Upper lobe of left lung (tissue), 6 donors: Measurements from ENCODE around the gene TMTC1. TPM values are rescaled to one million over a fixed set of nuclear protein-coding genes. Genes with fewer than 3 reads are reported as not detected.

Experiments used
- ATAC-seq, 2 donors: fragments of 200-7000 bp; cut with Tn5 transposase; one replicate each; pipeline ENCODE4 v1.9.1; 2022; ENCODE audit warnings: mild to moderate bottlenecking in 2 of 2, moderate library complexity in 2 of 2; ENCODE audit not compliant: low FRiP score in 2 of 2
- DNase-seq, 2 donors: peaks; one replicate each; pipeline ENCODE4 v3.0.0-alpha.2; 2019 to 2020
- H3K27ac ChIP-seq, 4 donors: fragments of 200-600 bp; sonication (generic); one replicate each; pipeline ENCODE4 v1.5.1; 2016 to 2019
- H3K27me3 ChIP-seq, 4 donors: fragments of 200-600 bp; sonication (generic); one replicate each; pipeline ENCODE4 v1.5.1; 2017 to 2019
- H3K36me3 ChIP-seq, 4 donors: fragments of 200-600 bp; sonication (generic); one replicate each; pipeline ENCODE4 v1.5.1; 2016 to 2019
- H3K4me1 ChIP-seq, 4 donors: fragments of 200-600 bp; sonication (generic); one replicate each; pipeline ENCODE4 v1.5.1; 2018 to 2019
- H3K4me3 ChIP-seq, 4 donors: fragments of 200-600 bp; sonication (generic); one replicate each; pipeline ENCODE4 v1.5.1; 2017 to 2019; ENCODE audit warnings: mild to moderate bottlenecking in 2 of 4, moderate library complexity in 1 of 4
- H3K9me3 ChIP-seq, 4 donors: fragments of 200-600 bp; sonication (generic); one replicate each; pipeline ENCODE4 v1.5.1; 2018 to 2019
- EP300 ChIP-seq, 4 donors: sonication (generic); formaldehyde crosslinking; IDR thresholded peaks; one replicate each; pipeline ENCODE4 v1.5.1; 2017; ENCODE audit warnings: antibody characterized with exemption in 4 of 4, control low read depth in 2 of 4
- POLR2A ChIP-seq, 4 donors: fragments of 450-650 bp; IDR thresholded peaks; one replicate each; pipeline ENCODE4 v1.5.1; 2016 to 2017; ENCODE audit warnings: antibody characterized with exemption in 4 of 4, mild to moderate bottlenecking in 2 of 4
- POLR2AphosphoS5 ChIP-seq, 2 donors: sonication (generic); formaldehyde crosslinking; IDR thresholded peaks; one replicate each; pipeline ENCODE4 v1.5.1; 2017; ENCODE audit warnings: antibody characterized with exemption in 2 of 2
- WGBS, 2 donors: methylation state at CpG; one replicate each; pipeline ENCODE4 v1.1.5; 2017 to 2018; 5-methylcytosine and 5-hydroxymethylcytosine counted together
- total RNA-seq, 6 donors: library from RNA; depleted of rRNA in 4 of 6; stranded (reverse); fragments of >200 nt in 4 of 6; gene quantifications; one replicate each; pipeline versions ENCODE4 v1.1.0 to v1.2.1, GENCODE V29; 2016 to 2021
- TF ChIP-seq, protein P1 (sequence below), 6 experiments: fragments of 450-650 bp in 4 of 6; fragments of 200-600 bp in 2 of 6; sonication (generic) in 2 of 6; IDR thresholded peaks; one replicate each; pipeline ENCODE4 v1.5.1; 2016 to 2019; ENCODE audit warnings: antibody characterized with exemption in 6 of 6
- donor health status: DM: no; HTN: no; CAD: no; lungs with moderate emphysema.
- donor health status: DM: no; HTN: yes; CAD: no; lungs with severe emphysema.

Gene TMTC1
- total RNA-seq, 6 donors from 2014 or later: 25.1 to 39.3 (median 29.7) TPM

DNA sequence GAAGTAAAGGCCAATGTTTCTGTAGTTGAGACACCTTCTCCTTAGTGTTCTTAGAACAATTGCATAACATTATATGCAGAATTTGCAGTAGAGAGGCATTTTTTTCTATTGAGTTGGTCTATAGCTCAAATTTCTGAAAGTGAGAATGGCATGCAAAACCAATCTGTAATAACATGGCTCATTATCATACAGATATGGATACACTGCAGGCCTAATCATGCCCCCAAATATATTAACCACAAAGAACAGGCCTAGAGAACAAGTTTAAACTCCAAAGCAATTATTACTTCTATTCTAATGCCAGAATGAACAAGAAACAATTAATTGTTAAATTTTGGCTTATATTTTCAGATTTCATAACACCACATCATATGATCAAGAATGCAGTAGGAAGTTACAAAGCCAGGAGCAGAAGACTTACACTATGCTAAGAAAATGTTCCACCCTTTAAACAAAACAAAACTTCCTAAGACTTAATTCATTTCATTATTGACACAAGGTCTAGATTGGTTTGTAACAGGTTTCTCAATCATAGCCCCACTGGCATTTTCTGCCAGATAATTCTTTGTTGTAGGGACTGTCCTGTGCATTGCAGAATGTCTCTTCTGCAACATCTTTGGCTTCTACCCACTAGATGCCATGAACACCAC is 26.9 kb downstream of the TMTC1 start:
- Histone ChIP-seq H3K4me1 (no peaks in the 10 kb centered on the region), H3K27ac (no peak overlapping the region), H3K36me3 (peaks cover 0 to 25% (median 0%) of the 10 kb centered on the region in 4 donors), H3K9me3 (no peaks in the 10 kb centered on the region), H3K27me3 (no peaks in the 10 kb centered on the region), H3K4me3 (no peak overlapping the region)
- no peak for TF ChIP-seq POLR2AphosphoS5 (IDR thresholded peaks at IDR 0.05)
- DNase-seq: no peak
- ATAC-seq: no peak

DNA sequence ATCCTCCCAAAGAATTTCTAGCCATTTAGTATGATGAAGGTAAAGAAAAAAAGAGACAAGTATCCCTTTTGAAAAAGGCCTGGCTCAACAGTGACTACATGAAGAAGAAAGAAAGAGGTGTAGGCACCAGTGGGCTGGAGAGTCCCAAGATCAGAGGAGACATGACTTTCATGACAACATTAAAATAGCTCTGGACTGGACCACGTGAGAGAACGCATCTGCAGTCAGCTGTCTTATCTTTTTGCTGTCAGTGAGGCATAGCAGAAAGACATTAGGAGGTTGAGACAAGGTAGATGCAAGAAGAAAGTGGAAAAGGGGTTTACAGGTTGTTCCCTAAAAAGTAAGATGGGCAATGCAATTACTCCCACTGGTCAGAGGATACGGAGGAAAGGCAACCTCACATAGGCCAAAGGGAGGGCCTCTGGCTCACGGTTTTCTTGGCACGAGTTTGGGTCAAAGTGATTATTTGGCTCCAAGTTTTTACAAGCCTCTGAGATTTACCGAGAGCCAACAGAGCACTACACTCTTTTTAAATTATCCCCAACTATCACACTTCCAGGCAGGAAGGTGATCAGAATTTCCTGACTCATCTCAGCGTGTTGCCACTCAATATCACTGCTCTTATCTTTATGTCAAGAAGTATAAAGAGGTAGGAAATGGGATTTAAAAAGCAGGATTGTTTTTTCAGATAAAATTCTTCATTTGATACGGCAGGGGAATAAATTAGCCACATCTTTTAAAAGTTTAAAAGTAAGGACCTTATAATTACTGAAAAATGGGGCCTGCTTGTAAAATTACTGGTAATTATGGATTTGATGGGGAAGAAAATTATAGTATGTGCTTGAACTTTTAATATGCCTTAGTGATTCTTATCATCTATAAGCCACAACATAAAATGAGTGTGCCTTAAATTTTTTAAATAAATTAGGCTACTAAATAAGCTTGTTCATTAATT is 29.2 kb downstream of the TMTC1 start:
- no peaks in the 10 kb centered on the region for H3K9me3 ChIP-seq
- H3K27me3 ChIP-seq: no peaks in the 10 kb centered on the region
- TF ChIP-seq POLR2AphosphoS5 (IDR thresholded peaks at IDR 0.05) (no peak), EP300 (IDR thresholded peaks at IDR 0.05) (no peak), POLR2A (IDR thresholded peaks at IDR 0.05) (no peak)
- TF ChIP-seq, protein P1, sequence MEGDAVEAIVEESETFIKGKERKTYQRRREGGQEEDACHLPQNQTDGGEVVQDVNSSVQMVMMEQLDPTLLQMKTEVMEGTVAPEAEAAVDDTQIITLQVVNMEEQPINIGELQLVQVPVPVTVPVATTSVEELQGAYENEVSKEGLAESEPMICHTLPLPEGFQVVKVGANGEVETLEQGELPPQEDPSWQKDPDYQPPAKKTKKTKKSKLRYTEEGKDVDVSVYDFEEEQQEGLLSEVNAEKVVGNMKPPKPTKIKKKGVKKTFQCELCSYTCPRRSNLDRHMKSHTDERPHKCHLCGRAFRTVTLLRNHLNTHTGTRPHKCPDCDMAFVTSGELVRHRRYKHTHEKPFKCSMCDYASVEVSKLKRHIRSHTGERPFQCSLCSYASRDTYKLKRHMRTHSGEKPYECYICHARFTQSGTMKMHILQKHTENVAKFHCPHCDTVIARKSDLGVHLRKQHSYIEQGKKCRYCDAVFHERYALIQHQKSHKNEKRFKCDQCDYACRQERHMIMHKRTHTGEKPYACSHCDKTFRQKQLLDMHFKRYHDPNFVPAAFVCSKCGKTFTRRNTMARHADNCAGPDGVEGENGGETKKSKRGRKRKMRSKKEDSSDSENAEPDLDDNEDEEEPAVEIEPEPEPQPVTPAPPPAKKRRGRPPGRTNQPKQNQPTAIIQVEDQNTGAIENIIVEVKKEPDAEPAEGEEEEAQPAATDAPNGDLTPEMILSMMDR (IDR thresholded peaks at IDR 0.05): no peak
- WGBS, 2 donors: 61 to 62% methylated on average over 8 of the region's 8 CpGs
- no peak overlapping the region for H3K4me3 ChIP-seq
- peaks cover 0 to 40% (median 0%) of the 10 kb centered on the region in 4 donors for H3K36me3 ChIP-seq
- ATAC-seq: no peak
- no peaks in the 10 kb centered on the region for H3K4me1 ChIP-seq
- H3K27ac ChIP-seq: no peak overlapping the region
- DNase-seq: no peak

DNA sequence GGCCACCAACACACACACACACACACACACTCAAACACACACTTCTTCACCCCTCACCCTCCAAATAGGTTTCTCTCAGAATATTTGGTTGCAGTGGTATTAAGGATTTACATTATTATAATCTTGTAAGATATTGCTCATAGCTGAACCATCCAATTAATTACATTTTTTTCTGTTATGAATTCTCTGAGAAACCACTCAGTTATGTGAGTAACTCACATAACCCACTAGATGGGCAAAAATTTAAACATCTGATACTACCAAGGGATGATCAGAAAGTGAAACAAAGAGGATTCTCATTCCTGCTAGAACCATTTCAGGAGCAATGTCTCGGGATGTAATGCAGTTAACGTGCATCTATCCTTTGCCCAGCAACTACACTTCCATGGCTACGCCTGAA is 31.6 kb downstream of the TMTC1 start:
- Histone ChIP-seq H3K27ac (no peak overlapping the region), H3K9me3 (no peaks in the 10 kb centered on the region), H3K36me3 (peaks cover 0 to 31% (median 0%) of the 10 kb centered on the region in 4 donors), H3K27me3 (no peaks in the 10 kb centered on the region), H3K4me3 (no peak overlapping the region), H3K4me1 (no peaks in the 10 kb centered on the region)
- TF ChIP-seq POLR2AphosphoS5 (IDR thresholded peaks at IDR 0.05) (no peak), EP300 (IDR thresholded peaks at IDR 0.05) (no peak), POLR2A (IDR thresholded peaks at IDR 0.05) (no peak)
- TF ChIP-seq, protein P1 (IDR thresholded peaks at IDR 0.05): no peak
- no peak for DNase-seq
- no peak for ATAC-seq
- WGBS, 2 donors: 92 to 95% methylated on average over 3 of the region's 3 CpGs

DNA sequence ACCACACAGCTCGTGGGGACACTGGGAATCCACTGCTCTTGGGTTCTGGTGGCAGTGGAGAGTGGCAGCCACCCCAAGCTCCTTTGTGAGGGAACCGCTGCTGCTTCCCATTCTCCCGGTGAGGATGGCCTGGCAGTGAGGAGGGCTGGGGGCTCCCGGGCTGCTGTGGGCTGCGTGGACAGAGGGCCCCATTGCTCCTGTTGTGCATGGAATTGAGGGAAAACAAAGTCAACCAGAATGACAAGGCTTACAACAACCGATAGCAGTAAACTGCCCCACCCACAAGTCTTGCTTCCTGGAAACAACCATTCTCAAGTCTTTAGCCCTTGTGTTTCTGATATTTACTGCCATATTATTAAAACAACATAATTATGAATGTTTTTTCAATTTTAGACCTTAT is 32.1 kb downstream of the TMTC1 start:
- H3K9me3 ChIP-seq: no peaks in the 10 kb centered on the region
- H3K27me3 ChIP-seq: no peaks in the 10 kb centered on the region
- H3K4me1 ChIP-seq: no peaks in the 10 kb centered on the region
- peaks cover 0 to 31% (median 0%) of the 10 kb centered on the region in 4 donors for H3K36me3 ChIP-seq
- 72 to 90% methylated on average over 4 to 6 of the region's 6 CpGs for WGBS, 2 donors
- no peak for ATAC-seq
- no peak overlapping the region for H3K27ac ChIP-seq
- H3K4me3 ChIP-seq: no peak overlapping the region
- no peak for TF ChIP-seq EP300 (IDR thresholded peaks at IDR 0.05)
- TF ChIP-seq, protein P1 (IDR thresholded peaks at IDR 0.05): no peak
- no peak for TF ChIP-seq POLR2AphosphoS5 (IDR thresholded peaks at IDR 0.05)
- no peak for TF ChIP-seq POLR2A (IDR thresholded peaks at IDR 0.05)
- DNase-seq: peak in 1 of 2 donors; percentile 44

DNA sequence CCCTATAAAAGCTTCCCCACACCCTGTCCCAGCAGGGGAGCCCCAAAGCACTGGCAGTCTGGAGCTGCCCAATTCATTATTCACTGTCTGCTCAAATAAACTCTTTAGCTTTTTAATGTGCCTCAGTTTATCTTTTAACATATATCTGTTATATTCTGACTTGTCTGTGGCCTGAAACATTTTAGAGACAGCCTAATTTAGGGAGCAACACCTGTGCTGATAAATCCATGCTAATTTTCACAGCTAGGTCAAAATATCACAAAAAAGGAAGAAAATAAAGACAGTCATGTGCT is 32.9 kb downstream of the TMTC1 start:
- ATAC-seq (no peak), DNase-seq (no peak)
- H3K27me3 ChIP-seq: no peaks in the 10 kb centered on the region
- H3K4me3 ChIP-seq: no peak overlapping the region
- H3K4me1 ChIP-seq: no peaks in the 10 kb centered on the region
- TF ChIP-seq POLR2AphosphoS5 (IDR thresholded peaks at IDR 0.05) (no peak), EP300 (IDR thresholded peaks at IDR 0.05) (no peak), POLR2A (IDR thresholded peaks at IDR 0.05) (no peak)
- TF ChIP-seq, protein P1 (IDR thresholded peaks at IDR 0.05): no peak
- H3K27ac ChIP-seq: no peak overlapping the region
- H3K36me3 ChIP-seq: peaks cover 0 to 34% (median 0%) of the 10 kb centered on the region in 4 donors
- no peaks in the 10 kb centered on the region for H3K9me3 ChIP-seq
